CD4-positive, alpha-beta T cell (primary cell): ENCODE measurements around the gene MED22. TPM values are rescaled to one million over a fixed set of nuclear protein-coding genes. Genes with fewer than 3 reads are reported as not detected.

ENCODE experiments used
- ATAC-seq: fragments of 200-7000 bp; cut with Tn5 transposase; one replicate; pipeline ENCODE4 v1.10.0; 2022; ENCODE audit warnings: mild to moderate bottlenecking; ENCODE audit not compliant: poor library complexity
- CTCF ChIA-PET: fragments of 350-600 bp; sonication (Branson Sonifier 250); formaldehyde crosslinking; loops from one replicate; lab custom pipeline; 2021; ENCODE audit warnings: antibody characterized with exemption, inconsistent platforms; lab: Charles Lee
- POLR2A ChIA-PET: fragments of 350-600 bp; sonication (Branson Sonifier 250); formaldehyde crosslinking; loops from one replicate; lab custom pipeline; 2021; ENCODE audit warnings: antibody characterized with exemption, inconsistent platforms; lab: Charles Lee
- DNase-seq, 14 experiments: peaks; one replicate each; pipeline ENCODE4 v3.0.0-alpha.2; 2013 to 2020; ENCODE audit warnings: mixed read lengths in 2 of 14
- H3K27ac ChIP-seq, 2 donors: one replicate each; pipeline versions ENCODE4 v1.5.1 to v1.7.0; 2013; ENCODE audit warnings: low read length in 2 of 2, low read depth in 1 of 2, mild to moderate bottlenecking in 1 of 2
- H3K27me3 ChIP-seq, 2 experiments: 1 replicate in 1 of 2; 2 replicates in 1 of 2; pipeline versions ENCODE4 v1.6.1 to v1.7.0; 2013; ENCODE audit warnings: low read length in 2 of 2, control low read depth in 1 of 2, mild to moderate bottlenecking in 1 of 2, moderate library complexity in 1 of 2; ENCODE audit not compliant: insufficient read depth in 2 of 2, control insufficient read depth in 1 of 2
- H3K36me3 ChIP-seq: one replicate; pipeline ENCODE4 v1.6.1; 2013; ENCODE audit warnings: low read length, control low read depth; ENCODE audit not compliant: insufficient read depth
- H3K4me1 ChIP-seq: one replicate; pipeline ENCODE4 v1.6.1; 2013; ENCODE audit warnings: low read length, control low read depth; ENCODE audit not compliant: insufficient read depth
- H3K4me3 ChIP-seq: one replicate; pipeline ENCODE4 v1.5.1; 2013; ENCODE audit warnings: mild to moderate bottlenecking, low read length, moderate library complexity
- H3K9me3 ChIP-seq, 2 experiments: 1 replicate in 1 of 2; 2 replicates in 1 of 2; pipeline versions ENCODE4 v1.6.1 to v1.7.0; 2013; ENCODE audit warnings: low read length in 2 of 2, mild to moderate bottlenecking in 2 of 2, control low read depth in 1 of 2, moderate library complexity in 1 of 2; ENCODE audit not compliant: control insufficient read depth in 1 of 2, insufficient read depth in 1 of 2
- H3K27ac Mint-ChIP-seq: one replicate; pipeline ENCODE4 v1.8.0; 2020; ENCODE audit warnings: mixed read lengths
- H3K27me3 Mint-ChIP-seq: one replicate; pipeline ENCODE4 v1.8.0; 2021; ENCODE audit warnings: mixed read lengths
- H3K36me3 Mint-ChIP-seq: one replicate; pipeline ENCODE4 v1.8.0; 2021; ENCODE audit warnings: low read depth, mixed read lengths
- H3K4me1 Mint-ChIP-seq: one replicate; pipeline ENCODE4 v1.8.0; 2021; ENCODE audit warnings: low read depth, mixed read lengths
- H3K4me3 Mint-ChIP-seq: one replicate; pipeline ENCODE4 v1.8.0; 2020; ENCODE audit warnings: mild to moderate bottlenecking, mixed read lengths
- H3K9me3 Mint-ChIP-seq: one replicate; pipeline ENCODE4 v1.8.0; 2020; ENCODE audit warnings: mixed read lengths
- CTCF ChIP-seq: fragments of 200-600 bp; IDR thresholded peaks from one replicate; pipeline ENCODE4 v1.8.0; 2022; ENCODE audit warnings: antibody characterized with exemption, mild to moderate bottlenecking
- intact Hi-C, 2 experiments: fragments of 100-400 bp; cut with DNase I in 1 of 2; cut with micrococcal nuclease in 1 of 2; formaldehyde crosslinking; loops; one replicate each; pipeline versions ENCODE4 v1.15.1 to v1.9.0; 2023 to 2025; cut with DNase I, micrococcal nuclease
- total RNA-seq, 174 experiments: library from RNA in 2 of 174; stranded (reverse) in 2 of 174; gene quantifications; one replicate each; pipeline ENCODE4 v1.2.3 and lab custom pipeline; 2021 to 2026

Gene MED22
- total RNA-seq, 2 experiments from 2014 or later, result 15.7 to 18.0 TPM

GRCh38 chr9:133323991-133324703, 23.8 kb downstream of the MED22 start:
- Histone ChIP-seq H3K27me3 (no peaks in the 10 kb centered on the region), H3K4me3 (no peak overlapping the region), H3K36me3 (no peaks in the 10 kb centered on the region), H3K9me3 (no peaks in the 10 kb centered on the region), H3K27ac (no peak overlapping the region), H3K4me1 (no peaks in the 10 kb centered on the region)
- POLR2A ChIA-PET, result no interaction called here
- Mint-ChIP-seq H3K4me1 (no peaks in the 10 kb centered on the region), H3K9me3 (no peaks in the 10 kb centered on the region), H3K4me3 (no peak overlapping the region), H3K36me3 (peaks cover 15% of the 10 kb centered on the region), H3K27ac (no peak overlapping the region), H3K27me3 (no peaks in the 10 kb centered on the region)
- TF ChIP-seq CTCF, result no peak
- intact Hi-C loops, result no loop called here
- no peak for DNase-seq
- ATAC-seq, result no peak
- CTCF ChIA-PET, result no interaction called here

- DNase-seq (no peak), ATAC-seq (no peak)
- Histone ChIP-seq H3K4me3 (no peak overlapping the region), H3K4me1 (no peaks in the 10 kb centered on the region), H3K9me3 (no peaks in the 10 kb centered on the region), H3K36me3 (no peaks in the 10 kb centered on the region), H3K27ac (no peak overlapping the region), H3K27me3 (no peaks in the 10 kb centered on the region)
- Mint-ChIP-seq H3K4me3 (no peak overlapping the region), H3K27ac (no peak overlapping the region), H3K9me3 (no peaks in the 10 kb centered on the region), H3K27me3 (no peaks in the 10 kb centered on the region), H3K36me3 (peaks cover 7% of the 10 kb centered on the region), H3K4me1 (no peaks in the 10 kb centered on the region)
- intact Hi-C loops, result no loop called here
- ChIA-PET POLR2A (no interaction called here), CTCF (no interaction called here)
- TF ChIP-seq CTCF, result no peak
Measured at GRCh38 chr9:133323211-133323610, 24.7 kb downstream of the MED22 start.

- Histone ChIP-seq H3K9me3 (no peaks in the 10 kb centered on the region), H3K36me3 (no peaks in the 10 kb centered on the region), H3K27ac (no peak overlapping the region), H3K27me3 (no peaks in the 10 kb centered on the region), H3K4me3 (no peak overlapping the region), H3K4me1 (no peaks in the 10 kb centered on the region)
- Mint-ChIP-seq H3K27me3 (no peaks in the 10 kb centered on the region), H3K4me1 (no peaks in the 10 kb centered on the region), H3K36me3 (peaks cover 4% of the 10 kb centered on the region), H3K27ac (no peak overlapping the region), H3K9me3 (no peaks in the 10 kb centered on the region), H3K4me3 (no peak overlapping the region)
- ATAC-seq, result no peak
- intact Hi-C loops, result no loop called here
- no peak for TF ChIP-seq CTCF
- ChIA-PET POLR2A (no interaction called here), CTCF (no interaction called here)
- no peak for DNase-seq
Measured at GRCh38 chr9:133322701-133323100, 25.2 kb downstream of the MED22 start.
